Stimulated activated CD8-positive, alpha-beta memory T cell treated with anti-CD3 and anti-CD28 coated beads, Interleukin-15, amount 100 ng/mL, for 4 hours (primary cell): ENCODE data around the gene NEUROD1.
A peak's percentile ranks its signal among the peaks of the same experiment; 100 is the strongest.
"Not testable (repeated sequence)": the region's sequence is repeated elsewhere in the genome, so short reads cannot be mapped to it uniquely, and the experiment has no call there.

Experiments used
- DNase-seq, 2 donors: peaks; one replicate each; pipeline ENCODE4 v3.0.0-alpha.2; 2020; ENCODE audit warnings: low read depth in 2 of 2

The NEUROD1 gene

DNA sequence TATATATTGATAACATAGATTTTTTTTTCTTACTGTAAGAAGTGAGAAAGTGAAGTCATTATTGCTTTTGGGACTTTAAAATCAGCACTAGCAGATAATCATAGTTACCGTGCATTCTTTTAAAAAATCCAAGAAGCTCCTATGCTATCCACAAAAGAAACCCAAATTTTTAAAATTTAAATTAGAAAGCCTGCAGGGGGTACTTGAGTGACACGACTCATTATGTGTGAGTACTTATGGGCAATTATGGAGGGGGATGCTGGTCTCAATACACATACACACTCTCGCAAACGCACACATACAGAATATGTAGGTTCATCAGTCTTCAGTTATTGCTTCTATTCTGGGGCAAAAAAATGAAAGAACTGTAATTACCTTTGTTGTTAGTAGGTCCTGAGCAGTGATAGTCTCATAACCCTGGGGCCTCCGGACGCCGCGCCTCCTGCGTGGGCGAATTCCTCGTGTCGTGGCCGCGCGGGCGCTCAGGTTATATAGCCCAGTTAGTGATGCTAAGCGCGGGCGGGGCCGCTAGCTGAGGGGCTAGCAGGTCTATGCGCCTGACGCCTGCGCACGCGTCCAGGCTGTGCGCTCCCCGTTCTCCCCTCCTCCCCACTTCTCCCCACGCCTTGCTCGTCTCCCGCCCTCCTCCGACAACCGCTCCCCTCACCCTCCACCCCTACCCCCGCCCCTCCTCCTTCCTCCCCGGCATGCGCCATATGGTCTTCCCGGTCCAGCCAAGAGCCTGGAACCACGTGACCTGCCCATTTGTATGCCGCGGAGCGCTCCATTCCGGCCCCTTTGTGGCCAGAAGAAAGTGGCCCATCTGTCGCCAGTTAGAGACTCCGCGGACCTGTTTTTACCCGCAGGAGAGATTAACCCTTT, at the start of gene NEUROD1:
Gene NEUROD1, minus strand, starts transcription at position 463 of the 882 bp plus-strand sequence. CDS start 1,657 bp downstream, outside the sequence.
- no peak for DNase-seq

DNA sequence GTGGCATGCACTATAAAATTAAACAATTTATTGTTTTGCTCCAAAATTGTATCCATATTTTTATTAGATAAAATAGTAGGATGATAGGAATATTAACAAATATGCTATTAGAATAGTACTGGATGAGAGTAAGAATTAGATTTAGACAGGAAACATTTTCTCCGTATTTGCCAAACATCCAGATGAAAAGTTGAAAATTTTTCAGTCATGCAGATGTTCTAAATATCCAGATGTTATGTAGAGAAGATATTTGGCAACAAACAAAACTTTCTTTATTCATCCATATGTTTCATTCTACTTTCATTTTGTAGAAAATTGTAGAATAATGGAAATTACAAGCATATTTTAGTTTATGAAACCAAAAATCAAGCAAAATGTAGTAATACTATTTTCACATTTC, 45.2 kb upstream of the NEUROD1 start:
- DNase-seq: no peak

DNA sequence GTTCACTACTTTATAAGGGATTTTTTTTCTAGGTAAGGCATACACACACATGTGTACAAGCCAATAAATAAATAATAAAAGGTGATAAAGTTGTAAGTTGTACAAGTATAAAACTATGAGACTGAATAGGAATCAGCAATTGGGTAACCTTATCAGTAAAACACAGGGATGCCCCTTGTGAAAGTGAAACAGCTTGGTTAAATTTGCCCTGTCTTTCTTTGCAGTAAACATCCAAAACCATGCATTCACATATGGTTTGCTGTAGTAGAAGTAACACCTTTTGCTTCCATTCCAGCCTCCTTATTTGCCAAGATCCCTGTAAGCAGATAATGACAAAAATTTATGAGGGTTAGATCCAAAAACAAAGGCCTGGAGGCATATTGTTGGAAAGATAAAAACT, 44.3 kb upstream of the NEUROD1 start:
- DNase-seq: no peak

DNA sequence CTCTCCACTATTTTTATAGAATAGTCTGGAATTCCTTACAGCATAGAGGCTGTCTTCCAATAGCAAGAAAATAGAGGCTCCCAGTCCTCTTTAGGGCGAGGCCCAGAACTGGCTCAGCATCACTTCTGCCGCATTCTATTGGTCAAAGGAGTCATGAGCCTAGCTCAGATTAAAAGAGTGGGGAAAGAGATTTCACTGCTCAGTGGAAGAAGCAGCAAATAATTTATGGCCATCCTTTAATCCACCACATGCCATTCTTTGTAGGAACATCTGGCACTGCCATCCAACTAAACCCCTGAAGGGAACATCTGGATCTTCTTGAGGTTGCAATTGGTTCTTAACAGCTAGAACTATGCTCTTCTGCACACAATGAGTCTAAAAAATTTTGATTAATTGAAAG, 43.4 kb upstream of the NEUROD1 start:
- DNase-seq: no peak

DNA sequence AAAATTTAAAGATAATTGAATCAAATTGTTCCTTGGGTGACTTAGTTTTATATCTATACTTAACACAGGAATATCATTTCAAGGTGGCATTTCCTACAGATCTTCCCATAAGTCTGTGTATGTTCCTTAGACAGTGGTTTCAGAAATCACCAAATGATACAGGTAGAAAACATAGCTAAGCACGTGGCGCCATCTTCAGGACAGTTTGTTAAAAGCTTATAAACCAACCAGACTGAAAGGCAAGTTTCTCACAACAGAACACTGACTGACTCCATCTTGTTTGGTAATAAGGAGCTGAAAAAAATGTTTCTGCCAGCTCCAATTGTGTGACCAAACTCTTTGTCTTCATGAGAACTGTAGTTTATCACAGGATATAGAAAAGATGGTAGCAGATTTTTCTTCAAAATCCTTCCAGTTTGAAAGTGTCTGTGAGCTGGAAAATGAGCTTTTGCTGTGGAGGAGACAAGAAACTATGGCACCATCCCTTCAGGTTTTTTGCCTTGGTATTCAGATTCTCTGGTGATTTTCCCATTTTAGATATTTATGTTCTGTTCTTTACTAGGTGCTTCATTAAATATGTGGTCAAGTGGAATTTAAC, 34.8 kb upstream of the NEUROD1 start:
- DNase-seq: peak in 1 of 2 donors; percentile 27

DNA sequence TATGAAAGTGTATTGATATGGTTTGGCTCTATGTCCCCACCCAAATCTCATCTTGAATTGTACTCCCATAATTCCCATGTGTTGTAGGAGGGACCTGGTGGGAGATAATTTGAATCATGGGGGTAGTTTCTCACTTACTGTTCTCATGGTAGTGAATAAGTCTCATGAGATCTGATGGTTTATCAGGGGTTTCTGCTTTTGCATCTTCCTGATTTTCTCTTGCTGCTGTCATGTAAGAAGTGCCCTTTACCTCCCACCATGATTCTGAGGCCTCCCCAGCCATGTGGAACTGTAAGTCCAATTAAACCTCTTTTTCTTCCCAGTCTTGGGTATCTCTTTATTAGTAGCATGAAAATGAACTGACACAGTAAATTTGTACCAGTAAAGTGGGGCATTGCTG, 30.7 kb upstream of the NEUROD1 start:
- DNase-seq: not testable (repeated sequence)

DNA sequence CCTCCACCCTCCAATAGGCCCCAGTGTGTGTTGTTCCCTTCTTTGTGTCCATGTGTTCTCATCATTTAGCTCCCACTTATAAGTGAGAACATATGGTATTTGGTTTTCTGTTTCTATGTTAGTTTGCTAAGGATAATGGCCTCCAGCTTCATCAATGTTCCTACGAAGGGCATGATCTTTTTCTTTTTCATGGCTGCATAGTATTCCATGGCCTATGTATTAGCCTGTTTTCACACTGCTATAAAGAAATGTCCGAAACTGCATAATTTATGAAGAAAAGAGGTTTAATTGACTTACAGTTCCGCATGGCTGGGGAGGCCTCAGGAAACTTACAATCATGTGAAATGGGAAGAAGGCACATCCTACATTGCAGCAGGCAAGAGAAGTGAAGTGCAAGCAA, 22.2 kb upstream of the NEUROD1 start:
- not testable (repeated sequence) for DNase-seq

DNA sequence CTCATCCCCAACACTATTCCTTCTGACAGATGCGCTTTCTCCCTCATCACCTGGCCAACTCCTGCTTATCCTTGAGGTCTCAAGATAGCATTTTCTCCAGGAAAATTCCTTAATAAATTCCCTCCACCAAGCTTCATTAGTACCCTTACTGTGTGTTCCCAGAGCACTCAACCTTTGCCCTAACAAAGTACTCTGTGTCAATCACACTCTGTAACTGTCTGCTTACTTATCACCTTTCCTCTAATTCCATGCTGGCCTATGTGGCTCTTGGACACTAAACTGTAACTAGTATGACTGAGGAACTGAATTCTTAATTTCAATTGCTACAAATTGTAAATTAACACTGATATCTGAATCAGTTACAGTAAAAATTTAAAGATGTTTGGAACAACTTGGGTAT, 17.9 kb upstream of the NEUROD1 start:
- no peak for DNase-seq

DNA sequence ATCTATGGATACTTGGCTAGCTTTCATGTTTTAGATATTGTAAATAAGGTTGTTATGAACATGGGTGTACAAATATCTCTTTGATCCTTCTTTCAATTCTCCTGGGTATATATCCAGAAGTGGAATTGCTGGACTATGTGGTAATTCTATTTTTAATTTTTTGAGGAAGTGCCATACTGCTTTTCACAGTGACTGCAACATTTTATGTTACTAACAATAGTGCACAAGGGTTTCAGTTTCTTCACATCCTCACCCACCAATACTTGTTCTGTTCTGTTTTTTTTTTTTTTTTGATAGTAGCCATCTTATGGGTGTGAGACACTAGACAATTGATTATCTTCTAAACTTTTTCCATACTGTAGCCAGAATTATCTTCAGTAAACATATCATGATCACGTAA, 17.3 kb upstream of the NEUROD1 start:
- no peak for DNase-seq

DNA sequence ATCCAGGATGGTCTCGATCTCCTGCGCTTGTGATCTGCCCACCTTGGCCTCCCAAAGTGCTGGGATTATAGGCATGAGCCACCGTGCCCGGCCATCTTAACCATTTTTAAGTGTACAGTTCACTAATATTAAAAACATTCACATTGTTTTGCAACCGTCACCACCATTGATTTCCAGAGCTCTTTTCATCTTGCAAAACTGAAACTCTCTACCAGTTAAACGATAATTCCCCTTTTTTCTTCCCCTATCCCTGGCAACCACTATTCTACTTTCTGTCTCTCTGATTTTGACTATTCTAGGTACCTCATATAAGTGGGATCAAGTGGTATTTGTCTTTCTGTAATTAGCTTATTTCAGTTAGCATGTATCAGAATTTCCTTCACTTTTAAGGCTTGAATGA, 16.8 kb upstream of the NEUROD1 start:
- DNase-seq: no peak

DNA sequence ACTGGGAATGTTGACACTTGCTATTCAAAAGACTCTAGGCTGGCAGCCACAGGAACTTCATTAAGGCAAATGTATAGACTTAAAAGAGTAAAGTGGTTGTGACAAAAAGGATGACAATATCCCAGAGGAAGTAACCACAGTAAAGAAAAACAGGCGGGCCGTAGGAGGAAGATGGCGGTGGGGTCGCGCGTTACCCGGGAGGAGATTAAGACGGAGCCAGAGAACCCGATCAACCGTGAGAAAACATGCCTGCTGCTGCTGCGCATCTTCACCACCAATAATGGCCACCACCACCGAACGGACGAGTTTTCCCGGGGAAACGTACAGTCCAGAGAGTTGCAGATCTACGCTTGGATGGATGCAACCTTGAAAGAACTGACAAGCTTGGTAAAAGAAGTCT, 14.0 kb upstream of the NEUROD1 start:
- no peak for DNase-seq

DNA sequence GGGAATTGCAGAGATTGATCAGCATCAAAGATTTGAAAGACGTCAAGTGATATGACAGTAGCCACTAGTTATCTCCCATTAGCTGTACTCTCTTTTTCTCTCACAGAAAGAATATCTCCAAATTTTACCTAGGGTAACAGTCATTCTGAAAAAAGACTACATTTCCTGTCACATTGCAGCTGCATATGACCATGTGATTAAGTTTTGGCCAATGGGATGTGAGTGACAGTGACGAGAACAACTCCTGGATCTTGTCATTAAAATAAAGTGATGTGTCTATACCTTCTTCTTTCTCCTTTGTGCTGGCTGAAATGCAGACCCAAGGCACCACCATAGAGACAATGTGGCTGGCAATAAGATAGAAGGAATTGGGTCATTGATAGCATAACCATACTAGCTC, 10.5 kb upstream of the NEUROD1 start:
- no peak for DNase-seq

DNA sequence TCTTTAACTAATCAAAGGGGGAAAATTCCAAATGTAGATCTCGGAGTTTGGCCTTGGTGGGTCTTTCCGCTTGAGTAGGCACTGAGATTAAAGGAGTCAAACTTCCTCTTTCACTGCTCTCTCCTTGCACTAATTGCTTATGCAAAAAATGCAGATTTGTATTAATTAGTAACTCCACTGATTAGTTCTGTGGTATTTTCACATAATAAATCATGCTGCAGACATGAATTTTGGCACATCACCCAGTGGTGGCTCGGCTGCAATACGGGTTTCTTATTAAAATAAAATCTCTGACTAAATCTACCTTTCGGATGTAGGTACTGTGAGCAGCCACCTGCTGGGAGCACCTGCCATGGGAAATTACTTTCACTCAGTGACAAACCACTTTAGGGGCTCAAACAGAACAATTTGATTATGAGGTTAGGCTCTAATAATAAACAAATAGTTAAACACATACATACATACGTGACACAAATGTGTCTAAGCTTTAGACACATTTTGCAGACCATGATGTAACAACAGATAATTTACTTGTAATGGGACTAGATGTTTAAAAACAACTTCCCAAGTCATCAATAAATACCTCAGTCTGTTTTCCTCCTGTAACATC, 6.4 kb upstream of the NEUROD1 start:
- DNase-seq: no peak

DNA sequence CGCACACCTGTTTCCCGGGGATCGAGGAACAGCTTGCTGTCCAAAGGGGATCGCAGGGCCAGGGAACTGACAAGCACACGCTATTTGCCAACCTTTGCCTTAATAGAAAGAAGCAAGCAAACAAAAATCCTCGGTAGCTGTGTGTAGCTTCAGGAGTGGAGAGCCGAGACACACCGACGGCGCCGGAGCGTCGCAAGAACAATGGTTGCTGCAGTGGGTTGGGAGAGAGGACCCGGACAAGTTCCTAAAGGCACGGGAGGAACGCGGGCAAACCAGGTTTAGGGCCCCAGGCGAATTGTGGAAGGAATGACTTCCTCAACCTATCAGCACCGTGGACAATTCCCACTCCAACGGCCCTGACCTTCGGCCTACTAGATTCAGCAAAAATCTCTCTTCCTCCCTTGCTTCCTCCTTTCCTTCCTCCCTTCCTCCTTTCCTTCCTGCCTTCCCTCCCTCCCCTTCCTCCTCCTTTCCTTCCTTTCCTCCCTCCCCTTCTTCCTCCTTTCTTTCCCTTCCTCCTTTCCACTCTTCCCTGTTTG, 4.9 kb upstream of the NEUROD1 start:
- no peak for DNase-seq

DNA sequence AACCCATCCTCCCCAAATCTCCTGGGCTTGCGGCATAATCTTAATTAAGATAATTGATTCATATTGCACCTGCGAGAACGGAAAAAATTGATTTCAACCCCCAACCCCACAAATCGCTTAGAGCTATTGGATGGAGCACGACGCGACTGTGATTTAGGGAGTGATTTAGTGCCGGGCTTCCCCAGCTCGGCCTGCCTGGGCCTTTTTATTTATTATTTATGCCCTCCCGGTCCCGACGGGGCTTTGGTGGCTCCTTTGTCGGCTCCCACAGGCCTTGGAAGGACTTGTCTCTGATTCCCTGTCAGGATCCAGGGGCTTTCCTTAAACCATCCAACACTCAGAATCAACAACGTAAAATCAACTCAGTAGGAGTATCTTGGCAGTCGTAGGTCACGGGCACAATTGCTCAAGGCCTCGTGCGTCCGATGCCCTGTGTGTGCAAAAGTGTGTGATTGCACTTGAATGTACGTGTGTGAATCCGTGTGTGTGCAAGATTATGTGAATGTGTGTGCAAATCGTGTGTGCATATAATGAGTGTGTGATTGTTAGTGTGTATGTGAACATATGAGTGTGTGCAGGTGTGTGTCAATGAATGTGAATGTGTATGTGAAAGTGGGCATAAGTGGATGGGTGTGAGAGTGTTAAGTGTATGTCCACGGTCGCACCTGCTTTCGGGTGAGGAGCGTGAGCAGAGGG, 4.3 kb upstream of the NEUROD1 start:
- DNase-seq: no peak

DNA sequence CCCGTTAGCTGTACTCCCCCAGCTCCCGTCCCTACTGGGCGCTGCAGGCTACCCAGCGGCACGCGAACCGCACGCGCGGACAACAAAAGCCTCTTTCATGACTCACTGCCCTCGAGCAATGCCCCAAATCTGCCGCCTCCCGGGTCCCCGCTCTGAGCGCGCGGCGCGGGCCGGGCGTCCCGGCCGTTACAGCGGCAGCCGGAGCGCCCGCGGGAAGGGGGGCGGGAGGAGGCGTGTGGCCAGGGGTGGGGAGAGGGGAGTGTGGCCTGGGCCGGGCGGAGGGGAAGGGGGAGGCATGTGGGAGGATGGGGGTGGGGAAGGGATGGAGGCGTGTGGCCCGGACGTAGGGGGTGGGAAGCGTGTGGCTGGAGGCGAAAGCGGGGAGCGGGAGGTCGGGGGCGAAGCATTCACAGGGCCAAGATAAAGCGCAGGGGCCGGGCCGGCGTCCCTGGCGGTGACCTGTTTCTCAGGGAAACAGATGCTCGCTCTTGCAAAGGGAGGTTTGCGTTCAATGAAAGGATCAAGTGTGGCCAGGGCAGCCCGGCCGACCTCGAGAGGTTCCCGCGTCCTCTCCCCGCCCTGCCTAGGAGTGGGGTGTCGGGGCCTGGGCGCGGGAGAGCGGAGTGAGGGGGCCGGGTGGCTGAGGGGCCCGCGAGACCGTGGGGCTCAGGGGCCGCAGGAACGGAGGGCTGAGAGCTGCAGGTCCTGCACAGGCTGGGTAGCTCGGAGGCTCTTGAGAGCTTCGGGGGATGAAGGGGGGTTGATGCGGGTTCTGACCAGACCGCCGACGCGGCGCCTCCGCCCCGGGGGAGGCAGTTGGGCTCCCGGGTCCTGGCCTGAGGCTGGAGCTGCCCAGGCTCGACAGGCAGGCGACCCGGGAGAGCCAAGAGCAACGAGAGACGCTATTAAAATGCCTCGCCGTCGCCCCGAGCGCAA, 3.5 kb upstream of the NEUROD1 start:
- no peak for DNase-seq

DNA sequence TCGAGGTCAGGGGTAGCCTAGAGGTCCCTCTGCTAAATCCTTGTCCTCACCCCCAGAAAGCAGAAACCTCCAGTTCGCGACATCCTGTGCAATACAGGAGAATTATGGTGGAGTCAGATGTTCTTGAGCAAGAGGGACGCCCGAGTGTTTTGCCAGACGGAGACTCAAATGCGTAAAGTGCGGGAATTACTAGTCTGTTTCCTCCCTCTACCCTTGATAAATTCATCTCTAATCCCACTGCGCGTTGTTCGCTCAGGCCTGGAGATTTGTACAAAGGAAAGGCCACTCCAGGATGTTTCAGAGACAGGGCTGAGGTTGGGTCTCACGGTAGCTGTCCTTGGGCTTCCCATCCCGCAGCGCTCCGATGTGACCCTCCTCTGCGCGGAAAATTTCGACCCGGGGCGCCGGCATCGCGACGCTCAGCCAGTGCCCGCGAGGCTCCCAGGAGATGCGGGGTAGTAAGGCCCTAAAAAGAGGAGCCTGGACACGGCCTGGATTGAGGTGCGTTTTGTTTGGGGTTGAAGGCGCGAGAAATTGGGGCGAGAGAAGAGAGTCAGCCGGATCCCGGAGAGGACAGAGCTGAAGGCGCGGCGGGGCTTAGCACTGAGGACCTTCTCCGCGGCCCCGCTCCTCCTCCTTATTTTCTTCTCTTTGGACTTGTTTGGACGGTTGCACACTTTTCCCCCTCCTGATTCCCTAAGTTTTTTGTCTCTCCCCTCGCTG, 2.6 kb upstream of the NEUROD1 start:
- DNase-seq: no peak

DNA sequence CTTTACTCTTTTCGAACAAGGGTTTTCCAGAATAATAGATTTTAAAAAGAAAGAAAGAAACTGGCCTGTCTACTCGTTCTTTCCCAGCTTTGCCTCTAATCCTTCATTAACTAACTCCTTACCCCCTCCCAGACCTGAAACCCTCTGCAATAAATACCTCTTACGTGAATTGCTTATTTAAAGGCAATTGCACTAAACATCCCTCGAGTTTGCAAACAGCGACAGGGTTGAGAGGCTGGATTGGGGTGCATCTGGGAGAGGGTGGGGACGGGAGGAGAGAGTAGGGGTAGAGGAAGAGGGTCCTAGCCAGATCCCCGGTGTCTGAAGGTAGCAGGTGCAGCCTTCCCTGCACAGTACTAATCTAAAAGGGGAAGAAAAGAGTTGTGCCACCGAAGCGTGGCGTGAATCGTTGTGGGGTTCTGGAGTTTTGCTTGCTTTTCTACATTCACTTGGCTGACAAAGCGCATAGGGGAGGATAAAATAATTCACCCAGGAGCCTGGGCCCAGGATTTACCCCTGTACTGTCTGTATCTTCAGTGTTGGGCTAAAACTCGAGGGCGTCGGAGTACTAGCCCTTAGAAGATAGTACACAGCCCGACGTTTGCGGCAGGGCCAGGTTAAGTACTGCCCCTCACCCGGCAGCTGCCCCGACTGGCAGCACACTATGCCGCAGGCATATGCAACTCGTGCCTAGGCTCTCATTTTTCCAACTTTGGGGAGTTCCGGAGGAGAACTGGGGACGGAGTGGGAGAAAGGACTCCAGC, 1.9 kb upstream of the NEUROD1 start:
- DNase-seq: no peak
